Measurements from ENCODE around the gene IPO11.
"Not testable (repeated sequence)": the region's sequence is repeated elsewhere in the genome, so short reads cannot be mapped to it uniquely, and the experiment has no call there.

The IPO11 gene

GRCh38 chr5:62653001-62653863 is 240.7 kb downstream of the IPO11 start:
- DNase-seq (ENCODE audit: extremely low read depth, low read depth), result no peak
- no peak for TF ChIP-seq CTCF (IDR thresholded peaks at IDR 0.05; ENCODE audit: low read depth, low read length)

DNA sequence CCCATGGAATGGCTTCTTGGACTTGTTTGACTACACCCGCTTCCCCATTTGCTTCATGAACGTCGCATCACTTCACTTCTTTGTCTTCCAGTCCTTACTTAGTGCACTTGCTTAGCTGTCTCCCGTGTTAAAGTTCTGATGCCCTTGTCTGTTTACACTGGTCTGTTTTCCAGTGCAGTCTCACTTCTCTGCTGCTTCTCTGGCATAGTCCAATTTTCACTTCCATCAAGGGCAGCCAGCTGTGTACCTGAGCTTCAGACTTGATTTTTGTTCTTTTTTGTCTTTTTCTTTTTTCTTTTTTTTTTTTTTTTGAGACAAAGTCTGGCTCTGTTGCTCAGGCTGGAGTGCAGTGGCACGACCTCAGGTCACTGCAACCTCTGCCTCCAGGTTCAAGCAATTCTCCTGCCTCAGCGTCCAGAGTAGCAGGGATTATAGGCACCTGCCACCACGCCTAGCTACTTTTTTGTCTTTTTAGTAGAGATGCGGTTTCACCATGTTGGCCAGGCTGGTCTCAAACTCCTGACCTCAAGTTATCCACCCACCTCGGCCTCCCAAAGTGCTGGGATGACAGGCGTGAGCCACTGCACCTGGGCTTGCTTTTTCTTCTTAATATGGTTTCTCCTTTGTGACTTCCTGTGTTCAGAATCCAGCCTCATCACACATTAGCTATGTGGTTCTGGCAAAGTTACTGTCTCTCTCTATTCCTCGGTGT is 241.5 kb downstream of the IPO11 start:
- DNase-seq (ENCODE audit: extremely low read depth, low read depth), result no peak
- no peak for TF ChIP-seq CTCF (IDR thresholded peaks at IDR 0.05; ENCODE audit: low read depth, low read length)

- DNase-seq (ENCODE audit: extremely low read depth, low read depth), result not testable (repeated sequence)
Observed at GRCh38 chr5:62657772-62658171, 245.2 kb downstream of the IPO11 start.

- TF ChIP-seq CTCF (IDR thresholded peaks at IDR 0.05; ENCODE audit: low read depth, low read length), result no peak
- DNase-seq (ENCODE audit: extremely low read depth, low read depth), result no peak
Observed at GRCh38 chr5:62661126-62661525, 248.6 kb downstream of the IPO11 start.

DNA sequence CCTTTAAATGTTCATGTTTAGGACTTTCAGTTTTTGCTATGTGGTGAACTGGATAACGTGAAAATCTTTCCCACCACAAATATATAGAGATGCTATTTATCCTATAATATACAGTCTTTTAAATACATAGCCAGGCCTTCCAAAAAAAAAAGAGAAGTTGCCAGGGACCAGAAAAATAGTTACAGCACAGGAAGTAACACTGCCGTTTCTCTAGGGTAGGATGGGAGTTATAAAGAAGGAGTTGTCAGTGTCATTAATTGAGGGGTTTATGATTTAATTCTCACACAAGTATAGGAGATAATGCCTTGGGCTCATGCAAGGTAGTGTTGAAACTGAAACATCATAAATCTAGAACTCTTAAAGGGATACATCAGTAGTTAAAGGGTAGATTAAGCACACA is 250.0 kb downstream of the IPO11 start:
- no peak for TF ChIP-seq CTCF (IDR thresholded peaks at IDR 0.05; ENCODE audit: low read depth, low read length)
- DNase-seq (ENCODE audit: extremely low read depth, low read depth), result no peak

- no peak for DNase-seq (ENCODE audit: extremely low read depth, low read depth)
- no peak for TF ChIP-seq CTCF (IDR thresholded peaks at IDR 0.05; ENCODE audit: low read depth, low read length)
Observed at GRCh38 chr5:62671479-62671878, 258.9 kb downstream of the IPO11 start.

- DNase-seq (ENCODE audit: extremely low read depth, low read depth), result not testable (repeated sequence)
Observed at GRCh38 chr5:62676596-62676995, 264.0 kb downstream of the IPO11 start.
